DND-41 (cell line): Measurements from ENCODE around the gene CCDC171.

Experiments
- EZH2 ChIP-seq: IDR thresholded peaks from 3 replicates; pipeline ENCODE4 v1.6.1; 2012; ENCODE audit warnings: borderline replicate concordance, low read depth, mild to moderate bottlenecking, moderate library complexity, low read length, inconsistent platforms; ENCODE audit not compliant: severe bottlenecking
- TF ChIP-seq, protein P1 (sequence below): IDR thresholded peaks from 2 replicates; pipeline ENCODE4 v1.5.1; 2012; ENCODE audit warnings: borderline replicate concordance, low read length, moderate library complexity, mild to moderate bottlenecking; ENCODE audit not compliant: poor library complexity, severe bottlenecking; ENCODE audit errors: extremely low read depth

- TF ChIP-seq EZH2 = no peak
- TF ChIP-seq, protein P1, sequence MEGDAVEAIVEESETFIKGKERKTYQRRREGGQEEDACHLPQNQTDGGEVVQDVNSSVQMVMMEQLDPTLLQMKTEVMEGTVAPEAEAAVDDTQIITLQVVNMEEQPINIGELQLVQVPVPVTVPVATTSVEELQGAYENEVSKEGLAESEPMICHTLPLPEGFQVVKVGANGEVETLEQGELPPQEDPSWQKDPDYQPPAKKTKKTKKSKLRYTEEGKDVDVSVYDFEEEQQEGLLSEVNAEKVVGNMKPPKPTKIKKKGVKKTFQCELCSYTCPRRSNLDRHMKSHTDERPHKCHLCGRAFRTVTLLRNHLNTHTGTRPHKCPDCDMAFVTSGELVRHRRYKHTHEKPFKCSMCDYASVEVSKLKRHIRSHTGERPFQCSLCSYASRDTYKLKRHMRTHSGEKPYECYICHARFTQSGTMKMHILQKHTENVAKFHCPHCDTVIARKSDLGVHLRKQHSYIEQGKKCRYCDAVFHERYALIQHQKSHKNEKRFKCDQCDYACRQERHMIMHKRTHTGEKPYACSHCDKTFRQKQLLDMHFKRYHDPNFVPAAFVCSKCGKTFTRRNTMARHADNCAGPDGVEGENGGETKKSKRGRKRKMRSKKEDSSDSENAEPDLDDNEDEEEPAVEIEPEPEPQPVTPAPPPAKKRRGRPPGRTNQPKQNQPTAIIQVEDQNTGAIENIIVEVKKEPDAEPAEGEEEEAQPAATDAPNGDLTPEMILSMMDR = no peak
Observed at GRCh38 chr9:15512889-15513288, 40.0 kb upstream of the CCDC171 start.
